Dedifferentiated amniotic fluid mesenchymal stem cell (primary cell): ENCODE measurements around the gene STX16.
A peak's percentile ranks its signal among the peaks of the same experiment; 100 is the strongest.

Experiments used
- DNase-seq: peaks from one replicate; pipeline ENCODE4 v3.0.0-alpha.2; 2016; ENCODE audit errors: extremely low spot score

The STX16 gene

DNA sequence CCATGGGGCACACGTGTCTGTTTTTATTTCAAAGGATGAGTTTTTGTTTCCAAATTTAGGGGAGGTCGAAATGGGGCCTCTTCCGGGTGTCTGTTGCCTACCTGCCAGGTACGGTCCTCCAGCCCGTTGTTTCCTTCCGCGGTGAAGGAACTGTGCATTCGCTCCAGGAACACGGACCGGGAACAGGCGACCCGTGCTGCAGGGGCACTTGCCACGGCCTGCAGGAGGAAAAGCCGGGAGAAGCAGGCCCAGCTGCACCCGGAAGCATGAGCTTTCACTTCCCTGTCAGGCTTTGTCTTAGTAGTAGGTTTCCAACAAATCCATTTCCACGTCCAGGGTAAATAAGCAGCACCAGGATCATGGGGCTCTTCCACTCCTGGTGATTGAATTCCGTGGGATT is 24.6 kb downstream of the STX16 start:
- no peak for DNase-seq

DNA sequence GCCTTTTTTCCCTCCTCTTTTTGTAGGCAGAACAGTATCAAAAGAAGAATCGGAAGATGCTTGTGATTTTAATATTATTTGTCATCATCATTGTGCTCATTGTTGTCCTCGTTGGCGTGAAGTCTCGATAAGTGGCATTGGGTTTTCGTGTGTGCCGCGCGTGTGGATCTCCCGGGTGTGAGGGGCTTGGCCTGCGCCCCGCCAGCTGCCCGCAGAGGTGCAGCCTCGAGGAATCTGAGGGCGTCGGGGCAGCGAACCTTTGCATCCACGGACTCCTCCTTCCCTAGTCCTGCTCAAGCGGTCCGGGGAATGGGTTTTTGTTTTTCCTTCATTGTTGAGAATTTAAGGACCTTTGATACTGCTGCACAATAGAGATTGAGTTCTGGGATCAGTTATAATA is 25.1 kb downstream of the STX16 start:
- no peak for DNase-seq

DNA sequence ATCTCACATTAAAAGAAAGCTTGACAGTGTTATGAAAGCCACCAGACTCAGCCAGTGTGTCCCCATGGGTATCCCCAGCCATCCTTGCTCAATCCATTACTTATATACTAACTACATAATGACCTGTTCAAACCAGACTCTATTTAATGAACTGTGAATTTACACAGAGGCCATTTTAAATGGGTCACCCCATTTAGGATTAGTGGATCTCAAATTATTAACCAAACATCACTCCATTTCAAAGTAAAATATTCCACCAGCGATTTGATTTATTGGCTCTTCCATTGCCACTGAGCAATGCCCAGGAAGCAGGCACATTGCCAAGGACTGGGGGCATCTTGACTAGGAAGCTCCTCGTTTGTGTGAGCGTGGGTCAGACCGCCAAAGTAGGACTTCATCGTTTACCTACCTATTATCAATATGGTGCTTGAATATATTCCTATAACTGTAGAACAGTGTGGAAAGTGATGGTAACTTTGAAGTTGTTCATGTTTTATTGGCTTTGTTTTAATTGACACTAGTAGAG is 26.1 kb downstream of the STX16 start:
- DNase-seq: no peak

DNA sequence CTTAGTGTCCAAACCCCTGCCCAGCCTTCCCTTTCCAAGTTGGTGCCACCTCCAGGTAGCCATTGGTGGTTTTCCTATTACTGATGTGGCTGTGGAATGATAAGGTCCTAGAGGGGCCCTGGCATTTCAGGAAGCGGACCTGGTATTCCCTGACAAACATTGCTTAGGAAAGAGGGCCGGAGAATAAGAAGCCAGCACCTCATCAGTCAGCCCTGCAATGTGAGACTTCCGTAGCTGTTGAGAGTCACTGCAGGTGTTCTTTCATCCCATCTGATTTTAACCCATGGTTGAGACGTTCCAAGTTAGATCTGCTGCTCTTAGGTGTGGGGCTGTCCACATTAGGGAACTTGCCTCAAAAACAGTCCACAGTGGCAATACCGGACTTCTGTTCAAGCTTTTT is 26.7 kb downstream of the STX16 start:
- no peak for DNase-seq

DNA sequence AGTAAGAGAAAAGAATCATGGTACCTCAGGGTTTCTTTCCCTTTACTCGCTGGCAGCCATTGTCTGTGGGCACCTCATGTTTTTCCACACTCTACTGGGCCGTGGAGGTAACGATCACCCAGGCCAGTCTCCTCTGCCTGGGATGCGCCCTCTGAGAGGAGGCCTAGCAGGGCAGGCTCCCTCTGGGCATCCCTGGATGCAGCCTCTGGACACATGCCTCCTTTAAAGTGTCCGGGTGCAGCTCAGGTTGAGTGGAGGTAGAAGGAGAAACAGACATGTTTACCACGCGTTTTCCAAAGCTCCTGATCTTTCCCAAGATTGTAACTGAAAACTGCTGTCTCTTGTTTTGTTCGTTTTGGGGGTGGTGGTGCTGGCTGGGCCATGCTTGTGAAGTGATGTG is 27.7 kb downstream of the STX16 start:
- no peak for DNase-seq

DNA sequence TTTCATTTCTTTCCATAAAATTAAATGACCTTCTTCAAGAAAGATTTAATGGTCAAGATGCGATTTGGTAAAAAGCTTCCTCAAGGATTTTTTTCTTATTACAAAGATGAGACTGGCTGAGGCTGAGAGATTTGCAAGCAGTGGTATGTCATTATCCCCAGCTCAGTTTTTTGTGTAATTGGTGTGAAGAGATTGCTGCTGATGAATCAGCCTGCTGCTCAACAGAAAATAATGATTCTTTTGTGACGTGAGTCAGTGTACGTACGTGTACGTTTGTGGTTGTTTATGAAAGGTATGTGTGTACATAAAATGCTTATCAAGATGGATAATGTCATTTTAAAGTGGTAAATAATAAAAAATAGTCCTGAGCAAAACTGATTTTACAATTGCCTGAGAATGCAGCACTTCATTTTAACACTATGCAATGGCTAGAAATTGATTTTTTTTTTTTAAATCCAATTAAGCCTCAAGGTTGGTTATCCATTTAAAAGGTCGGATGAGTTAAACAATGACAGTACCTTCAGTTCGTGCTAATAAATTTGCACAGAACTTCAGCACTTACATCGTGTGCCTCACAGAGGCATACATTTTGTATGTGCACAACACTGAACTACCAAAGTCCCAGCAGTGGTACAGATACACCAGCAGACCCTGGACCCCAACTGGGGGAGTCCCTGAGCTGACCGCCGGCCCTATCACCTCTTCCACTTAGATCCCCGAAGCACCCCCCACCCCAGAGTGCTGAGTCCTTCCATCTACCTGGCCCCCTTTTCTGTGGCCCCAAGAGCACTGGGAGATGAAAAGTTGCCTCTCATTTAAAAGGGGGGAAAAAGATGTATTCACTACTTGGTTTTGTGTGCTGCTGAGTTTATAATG is 31.8 kb downstream of the STX16 start:
- no peak for DNase-seq

DNA sequence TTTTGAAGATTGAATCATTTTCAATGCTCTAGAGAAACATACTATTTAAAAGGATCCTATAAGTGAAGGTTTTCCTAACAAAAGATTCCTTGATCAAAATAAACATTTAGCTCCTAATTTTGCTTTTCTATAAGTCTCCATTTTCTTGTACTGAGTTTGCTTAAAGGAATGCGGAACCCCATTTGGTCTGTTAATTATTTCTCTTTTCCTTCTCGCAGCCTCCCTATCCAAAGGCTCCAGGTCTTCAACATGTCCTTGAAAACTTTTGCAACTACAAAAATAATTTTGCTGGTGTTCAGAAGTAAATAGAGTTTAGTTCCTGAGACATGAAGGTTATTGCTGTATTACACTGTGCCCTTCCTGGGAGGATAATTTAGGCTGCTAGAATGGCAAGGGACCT is 33.2 kb downstream of the STX16 start:
- DNase-seq: no peak

DNA sequence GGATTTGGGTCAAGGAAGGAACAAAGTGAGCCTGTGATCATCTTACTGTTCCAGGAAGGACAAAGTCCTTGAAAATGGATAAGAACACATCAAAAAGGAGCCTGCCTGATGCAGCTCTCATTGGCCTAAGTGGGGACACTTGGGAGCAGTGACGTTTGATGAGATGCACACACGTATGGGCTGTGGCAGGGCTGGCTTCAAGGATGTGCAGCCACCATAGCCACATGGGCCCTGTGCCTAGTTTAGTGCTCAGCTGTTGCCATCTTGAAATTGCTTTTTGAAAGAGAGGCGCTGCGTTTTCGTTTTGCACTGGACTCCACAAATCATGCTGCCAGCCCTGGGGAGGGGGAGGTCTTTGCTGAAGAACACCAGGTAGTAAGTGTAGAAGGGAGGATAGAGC is 34.9 kb downstream of the STX16 start:
- DNase-seq: no peak

DNA sequence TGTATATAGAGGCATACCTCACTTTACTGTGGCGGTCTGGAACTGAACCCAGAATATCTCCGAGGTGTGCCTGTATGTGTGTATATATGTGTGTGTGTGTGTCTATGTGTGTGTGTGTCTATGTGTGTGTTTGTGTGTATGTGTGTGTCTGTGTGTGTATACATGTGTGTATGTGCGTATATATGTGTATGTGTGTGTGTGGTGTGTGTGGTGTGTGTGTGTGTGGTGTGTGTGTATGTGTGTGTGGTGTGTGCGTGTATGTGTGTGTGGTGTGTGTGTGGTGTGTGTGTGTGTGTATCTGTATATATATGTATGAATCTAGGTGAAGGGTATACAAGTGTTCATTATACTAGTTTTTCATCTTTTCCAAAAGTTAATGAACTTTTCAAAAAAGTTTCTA is 37.3 kb downstream of the STX16 start:
- no peak for DNase-seq

DNA sequence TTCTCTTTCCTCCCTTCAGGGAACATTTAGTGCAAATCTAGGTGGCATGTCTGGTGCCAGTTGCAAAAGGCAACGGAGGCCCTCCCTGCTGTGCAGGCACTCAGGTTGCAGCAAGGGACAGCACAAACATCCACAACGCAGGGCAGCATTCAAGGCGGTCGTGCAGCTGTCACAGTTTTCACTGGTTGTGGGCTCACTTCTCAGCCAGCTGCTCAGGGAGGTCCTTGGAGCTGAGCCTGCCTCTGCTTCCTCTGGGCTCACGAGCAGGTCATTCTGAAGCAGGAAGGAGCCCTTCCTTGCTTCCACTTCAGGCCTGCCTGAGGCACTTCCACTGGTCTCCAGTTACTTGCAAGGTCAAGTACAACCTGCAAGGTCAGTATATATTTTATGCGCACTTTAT is 37.8 kb downstream of the STX16 start:
- no peak for DNase-seq

DNA sequence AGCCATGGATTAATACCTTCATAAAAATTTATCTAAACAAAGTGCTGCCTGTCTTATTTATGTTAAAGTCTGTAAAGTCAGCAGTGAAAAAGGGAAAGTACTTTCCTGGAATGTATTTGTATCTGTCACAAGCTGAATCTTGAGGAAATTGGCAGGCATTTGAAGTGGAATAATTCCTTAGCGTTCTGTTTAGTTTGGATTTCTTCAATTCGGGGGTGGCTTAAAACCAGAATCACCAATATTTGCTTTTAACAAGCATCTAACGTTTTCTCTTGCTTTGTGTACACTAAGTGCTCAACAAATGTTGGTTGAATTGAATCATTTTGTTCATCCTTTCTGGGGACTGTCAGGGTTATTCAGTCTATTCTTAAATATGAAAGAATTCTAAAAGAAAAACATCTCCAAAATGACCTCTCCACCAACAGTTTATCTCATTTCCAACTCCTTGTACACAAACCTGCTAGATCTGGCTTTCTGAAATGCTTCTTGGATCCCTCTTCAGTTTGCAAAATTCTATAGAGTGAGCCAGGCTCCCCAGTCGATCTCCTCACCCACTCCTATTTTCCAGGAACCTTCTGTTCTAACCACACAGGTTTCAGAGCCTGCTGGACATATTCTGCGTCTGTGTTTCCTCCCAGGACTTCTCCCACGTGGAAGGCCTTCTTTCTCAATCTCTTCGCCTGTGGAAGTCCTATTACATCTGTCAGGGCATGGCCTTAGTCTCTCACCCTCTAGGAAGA is 39.5 kb downstream of the STX16 start:
- no peak for DNase-seq

DNA sequence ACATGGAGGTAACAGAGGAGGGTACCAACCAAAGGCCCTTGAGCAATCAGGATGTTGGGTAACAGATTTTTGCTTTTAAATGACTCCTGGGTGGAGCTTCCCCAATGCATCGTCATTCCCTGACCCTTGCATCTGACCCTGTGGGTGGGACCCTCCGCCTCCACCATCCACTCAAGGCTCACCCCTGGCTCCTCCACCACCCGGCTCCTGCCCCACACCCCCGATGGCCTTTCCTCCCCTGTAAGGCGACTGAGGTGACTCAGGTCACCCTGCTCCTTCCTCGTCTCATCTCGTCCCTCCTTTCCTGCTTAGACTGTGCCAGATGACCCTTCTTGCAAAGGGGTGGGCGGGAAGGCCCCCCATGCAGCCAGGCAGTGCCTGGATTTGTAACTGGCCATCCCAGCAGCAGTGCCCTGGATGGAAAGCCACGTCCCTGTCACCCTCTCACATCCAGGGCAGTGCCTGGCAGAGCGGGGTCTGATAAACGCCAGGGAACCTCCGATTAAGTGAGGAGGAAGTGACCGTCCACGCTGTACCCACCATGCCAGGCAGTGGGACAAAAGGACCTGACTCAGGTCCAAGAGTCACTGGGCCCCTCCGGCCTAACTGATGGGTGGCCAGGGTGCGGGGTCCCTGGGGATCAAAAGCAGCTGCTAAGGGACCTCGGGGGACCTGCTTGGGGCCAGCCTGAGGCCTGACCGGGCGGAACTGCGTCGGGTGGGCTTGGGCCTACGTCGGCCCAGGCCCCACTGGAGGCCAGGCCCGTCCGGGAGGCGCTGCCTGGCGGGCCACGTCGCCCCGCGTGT is 40.9 kb downstream of the STX16 start:
- DNase-seq: no peak

DNA sequence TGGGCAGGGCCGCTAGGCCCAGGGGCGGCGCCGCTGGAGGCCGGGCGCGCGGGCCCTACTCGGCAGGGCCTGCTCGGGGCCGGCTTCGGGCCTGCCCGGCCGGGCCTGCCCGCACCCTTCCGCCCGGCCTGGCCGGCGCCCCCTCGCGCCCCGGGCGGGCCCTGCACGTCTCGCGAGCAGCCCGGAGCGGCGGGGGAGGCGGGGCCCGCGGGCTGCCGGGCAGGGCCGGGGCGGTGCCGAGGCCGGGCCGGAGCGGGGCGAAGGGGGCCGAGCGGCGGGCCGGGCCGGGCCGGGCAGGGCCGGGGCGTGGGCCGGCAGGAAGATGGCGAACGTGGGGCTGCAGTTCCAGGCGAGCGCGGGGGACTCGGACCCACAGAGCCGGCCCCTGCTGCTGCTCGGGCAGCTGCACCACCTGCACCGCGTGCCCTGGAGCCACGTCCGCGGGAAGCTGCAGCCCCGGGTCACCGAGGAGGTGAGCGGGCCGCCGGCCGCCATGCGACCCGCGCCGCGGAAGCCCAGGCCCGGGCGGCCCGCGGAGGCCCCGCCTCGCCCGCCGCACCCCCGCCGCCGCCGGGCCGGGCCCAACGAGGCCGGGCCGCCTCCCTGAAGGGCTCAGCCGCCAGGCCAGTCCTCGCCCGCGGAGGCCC is 41.6 kb downstream of the STX16 start, which contains the start of gene NPEPL1:
Gene NPEPL1, plus strand, starts transcription at position 222 of the 647 bp plus-strand sequence. Its CDS starts 101 bp downstream, at position 323.
- DNase-seq: peak; percentile 64

DNA sequence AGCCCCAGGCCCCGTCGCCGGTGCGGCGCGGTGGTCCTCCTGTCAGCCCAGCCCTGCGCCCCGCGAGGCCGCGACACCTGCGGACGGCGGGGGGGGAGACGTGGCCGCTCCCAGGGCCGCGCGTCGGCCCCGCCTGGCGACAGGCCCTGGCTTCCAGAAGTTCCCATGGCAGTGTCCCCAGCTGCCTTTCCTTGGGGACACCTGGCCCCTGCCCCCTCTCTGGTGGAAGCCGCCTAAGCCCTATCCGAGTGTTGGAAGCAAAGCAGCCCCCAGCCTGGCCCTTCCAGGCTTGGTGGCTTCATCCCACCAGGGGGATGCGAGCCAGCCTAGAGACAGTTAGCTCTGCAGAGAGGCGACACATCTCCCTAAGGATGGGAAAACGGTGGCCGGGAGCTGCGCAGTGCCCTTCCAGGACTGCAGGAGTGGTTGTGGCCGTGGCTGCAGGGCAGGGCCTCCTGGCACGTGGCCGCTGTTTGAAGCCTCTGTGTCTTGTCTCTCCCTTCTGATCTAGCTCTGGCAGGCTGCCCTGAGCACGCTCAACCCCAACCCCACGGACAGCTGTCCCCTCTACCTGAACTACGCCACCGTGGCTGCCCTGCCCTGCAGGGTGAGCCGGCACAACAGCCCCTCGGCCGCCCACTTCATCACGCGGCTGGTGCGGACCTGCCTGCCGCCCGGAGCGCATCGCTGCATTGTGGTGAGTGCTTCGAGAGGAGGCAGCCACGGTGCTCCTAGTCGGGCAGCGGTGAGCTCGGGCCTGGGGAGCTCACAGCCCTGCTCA is 42.3 kb downstream of the STX16 start:
- no peak for DNase-seq

DNA sequence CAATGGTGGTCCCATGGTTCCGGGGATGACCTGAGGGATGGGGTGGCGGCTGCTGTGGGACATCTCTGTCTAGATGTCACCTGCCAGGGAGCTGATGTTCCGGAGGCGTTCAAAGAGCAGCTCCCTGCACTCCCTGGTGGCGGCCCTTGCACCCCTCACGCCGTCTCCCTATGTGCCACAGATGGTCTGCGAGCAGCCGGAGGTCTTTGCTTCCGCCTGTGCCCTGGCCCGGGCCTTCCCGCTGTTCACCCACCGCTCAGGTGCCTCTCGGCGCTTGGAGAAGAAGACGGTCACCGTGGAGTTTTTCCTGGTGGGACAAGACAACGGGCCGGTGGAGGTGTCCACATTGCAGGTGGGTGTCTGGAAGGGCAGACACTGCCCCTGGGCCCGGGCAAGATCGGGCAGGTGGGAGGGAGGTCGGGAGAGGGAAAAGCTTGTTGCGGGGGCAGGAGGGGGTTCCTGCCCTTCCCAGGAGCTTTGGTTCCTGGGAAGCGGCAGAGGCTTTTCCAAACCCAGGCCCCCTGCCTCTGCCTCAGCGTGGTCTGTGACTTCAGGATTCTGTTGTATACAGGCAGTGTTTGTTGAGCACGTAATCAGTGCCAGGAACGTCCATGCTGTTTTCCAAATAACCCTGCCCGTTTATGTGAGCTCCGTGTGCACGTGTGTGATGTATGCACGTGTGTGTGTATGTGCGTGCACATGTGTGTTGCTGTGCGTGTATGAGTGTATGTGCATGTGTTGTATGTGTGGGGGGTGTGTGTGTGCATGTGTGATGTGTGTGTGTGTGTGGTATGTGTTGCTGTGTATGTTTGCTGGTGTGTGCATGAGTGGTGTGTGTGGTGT is 43.4 kb downstream of the STX16 start:
- DNase-seq: no peak

DNA sequence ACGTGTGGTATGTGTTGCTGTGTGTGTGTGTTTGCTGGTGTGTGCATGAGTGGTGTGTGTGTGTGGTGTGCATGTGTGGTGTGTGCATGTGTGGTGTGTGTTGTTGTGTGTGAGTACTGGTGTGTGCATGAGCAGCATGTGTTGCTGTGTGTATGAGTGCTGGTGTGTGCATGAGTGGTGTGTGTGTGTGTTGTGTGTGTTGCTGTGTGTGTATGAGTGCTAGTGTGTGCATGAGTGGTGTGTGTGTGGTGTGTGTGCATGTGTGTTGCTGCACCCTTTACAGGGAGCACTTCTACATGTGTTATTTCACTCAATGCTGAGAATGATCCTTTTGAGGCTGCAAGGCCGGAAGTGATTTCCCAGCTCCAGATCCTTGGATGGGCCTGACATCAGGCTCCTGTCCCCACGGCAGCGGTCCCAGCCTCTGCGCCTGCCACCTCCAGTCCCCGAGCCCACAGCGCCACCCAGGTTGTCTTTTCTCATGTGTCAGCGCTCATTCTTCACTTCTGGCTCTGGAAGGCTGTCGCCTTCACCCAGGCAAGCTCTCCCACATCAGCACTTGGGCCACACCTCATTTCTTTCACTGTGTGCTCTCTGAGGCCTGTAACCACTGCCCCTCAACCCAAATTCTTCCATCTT is 44.1 kb downstream of the STX16 start:
- no peak for DNase-seq

DNA sequence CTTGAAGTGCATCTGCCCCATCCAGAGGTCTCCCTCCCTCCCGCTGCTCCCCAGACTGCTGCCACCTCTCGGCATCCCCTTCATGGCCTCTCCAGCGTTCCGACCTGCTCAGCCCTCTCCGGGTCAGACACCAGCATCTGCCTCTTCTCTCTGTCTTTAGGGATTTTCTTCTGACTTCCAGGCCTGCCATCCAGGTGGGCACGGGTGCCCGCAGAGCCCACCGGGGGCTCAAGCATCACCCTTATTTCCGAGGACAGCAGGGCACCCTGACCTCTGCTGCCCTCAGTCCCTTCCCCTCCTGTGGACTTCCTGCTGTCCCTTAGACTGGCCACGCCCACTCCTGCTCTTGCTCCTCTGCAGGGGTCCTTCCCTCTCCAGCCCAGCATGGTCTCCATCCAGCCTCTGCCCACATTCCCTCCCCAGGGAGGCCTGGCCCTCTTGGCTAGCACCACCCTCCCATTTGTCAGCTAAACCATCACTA is 44.9 kb downstream of the STX16 start:
- DNase-seq: no peak

DNA sequence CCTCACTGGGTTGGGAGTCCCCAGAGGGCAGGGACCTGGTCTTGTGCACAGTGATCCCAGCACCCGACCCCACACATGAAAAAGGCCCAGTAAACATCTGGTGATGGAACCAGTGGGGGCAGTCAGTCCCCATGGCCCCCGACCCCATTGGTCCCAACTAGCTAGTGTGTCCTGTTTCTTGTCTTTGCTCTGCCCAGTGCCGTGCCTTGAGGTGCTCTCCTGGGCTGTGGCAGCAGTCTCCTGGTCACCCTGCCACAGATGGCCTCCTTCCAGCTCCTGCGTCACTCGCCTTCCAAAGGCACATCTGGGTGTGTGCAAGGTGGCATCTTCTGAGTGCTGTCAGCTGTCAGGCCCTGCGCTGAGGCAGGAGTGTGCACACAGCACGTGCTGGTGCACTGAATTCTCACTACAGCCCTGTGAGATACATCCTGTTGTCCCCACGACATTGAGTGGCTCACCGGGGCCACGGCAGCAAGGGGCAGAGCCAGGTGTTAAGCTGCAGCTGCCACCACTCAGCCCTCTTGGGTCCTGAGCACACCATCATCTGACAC is 45.4 kb downstream of the STX16 start:
- no peak for DNase-seq
